NT2/D1 (cell line): ENCODE results near the gene EHBP1L1.
"Not testable (repeated sequence)": the region's sequence is repeated elsewhere in the genome, so short reads cannot be mapped to it uniquely, and the experiment has no call there.

ENCODE experiments used
- DNase-seq: peaks from one replicate; pipeline ENCODE4 v3.0.0-alpha.2; 2011; ENCODE audit warnings: low read depth, low spot score
- H3K27me3 ChIP-seq: 2 replicates; pipeline ENCODE4 v1.6.0; 2011; ENCODE audit warnings: mild to moderate bottlenecking; ENCODE audit not compliant: insufficient read length, insufficient read depth
- H3K36me3 ChIP-seq: 2 replicates; pipeline ENCODE4 v1.6.1; 2011; ENCODE audit warnings: mild to moderate bottlenecking, low read length, mixed read lengths; ENCODE audit not compliant: insufficient read depth, insufficient read length
- H3K4me1 ChIP-seq: 2 replicates; pipeline ENCODE4 v1.5.1; 2011; ENCODE audit not compliant: insufficient read depth, insufficient read length
- H3K4me3 ChIP-seq: 2 replicates; pipeline ENCODE4 v1.5.1; 2011; ENCODE audit warnings: low read depth; ENCODE audit not compliant: insufficient read length
- H3K9ac ChIP-seq: 2 replicates; pipeline ENCODE4 v1.6.0; 2011; ENCODE audit warnings: low read depth; ENCODE audit not compliant: insufficient read length
- H3K9me3 ChIP-seq: 2 replicates; pipeline ENCODE4 v1.5.1; 2011; ENCODE audit warnings: mild to moderate bottlenecking, low read length; ENCODE audit not compliant: insufficient read depth
- SUZ12 ChIP-seq: IDR thresholded peaks from 2 replicates; pipeline ENCODE4 v1.6.1; 2011; ENCODE audit not compliant: insufficient read length, insufficient read depth; ENCODE audit errors: extremely low read depth
- YY1 ChIP-seq: IDR thresholded peaks from 2 replicates; pipeline ENCODE4 v1.6.1; 2011; ENCODE audit not compliant: insufficient read length, insufficient read depth
- ZNF274 ChIP-seq: IDR thresholded peaks from 2 replicates; pipeline ENCODE4 v1.6.1; 2011; ENCODE audit warnings: mild to moderate bottlenecking, low read depth, low read length

The EHBP1L1 gene

GRCh38 chr11:65633390-65634108, 57.7 kb downstream of the EHBP1L1 start:
- Histone ChIP-seq H3K36me3 (peaks cover 86% of the 10 kb centered on the region), H3K27me3 (no peaks in the 10 kb centered on the region), H3K9ac (no peak overlapping the region), H3K4me3 (no peak overlapping the region), H3K4me1 (peaks cover 12% of the 10 kb centered on the region), H3K9me3 (no peaks in the 10 kb centered on the region)
- DNase-seq: no peak
- TF ChIP-seq ZNF274 (no peak), YY1 (no peak), SUZ12 (no peak)

- no peaks in the 10 kb centered on the region for H3K9me3 ChIP-seq
- no peak for DNase-seq
- H3K36me3 ChIP-seq: peaks cover 81% of the 10 kb centered on the region
- TF ChIP-seq SUZ12 (no peak), YY1 (no peak), ZNF274 (no peak)
- H3K4me1 ChIP-seq: peaks cover 16% of the 10 kb centered on the region
- no peak overlapping the region for H3K9ac ChIP-seq
- no peaks in the 10 kb centered on the region for H3K27me3 ChIP-seq
- no peak overlapping the region for H3K4me3 ChIP-seq
These were observed 58.2 kb downstream of the EHBP1L1 start for GRCh38 chr11:65634109-65634436.

GRCh38 chr11:65634440-65634839, 58.6 kb downstream of the EHBP1L1 start:
- H3K9ac ChIP-seq: no peak overlapping the region
- H3K4me3 ChIP-seq: no peak overlapping the region
- TF ChIP-seq SUZ12: no peak
- no peak for TF ChIP-seq YY1
- TF ChIP-seq ZNF274: no peak

GRCh38 chr11:65634905-65635731, 59.3 kb downstream of the EHBP1L1 start:
- Histone ChIP-seq H3K27me3 (no peaks in the 10 kb centered on the region), H3K36me3 (peaks cover 78% of the 10 kb centered on the region), H3K9me3 (no peaks in the 10 kb centered on the region), H3K9ac (peak overlapping the region; percentile 50), H3K4me3 (no peak overlapping the region), H3K4me1 (peaks cover 16% of the 10 kb centered on the region)
- TF ChIP-seq ZNF274 (no peak), SUZ12 (no peak), YY1 (no peak)
- no peak for DNase-seq

More at GRCh38 chr11:65634440-65634839, 58.6 kb downstream of the EHBP1L1 start:
- no peaks in the 10 kb centered on the region for H3K9me3 ChIP-seq
- peaks cover 16% of the 10 kb centered on the region for H3K4me1 ChIP-seq
- H3K27me3 ChIP-seq: no peaks in the 10 kb centered on the region
- no peak for DNase-seq
- peaks cover 78% of the 10 kb centered on the region for H3K36me3 ChIP-seq

GRCh38 chr11:65636108-65637031, 60.5 kb downstream of the EHBP1L1 start:
- H3K36me3 ChIP-seq: peaks cover 74% of the 10 kb centered on the region
- no peak for DNase-seq
- TF ChIP-seq SUZ12 (no peak), ZNF274 (no peak), YY1 (no peak)
- peak overlapping the region; percentile 71 for H3K9ac ChIP-seq
- no peaks in the 10 kb centered on the region for H3K9me3 ChIP-seq
- H3K27me3 ChIP-seq: no peaks in the 10 kb centered on the region
- H3K4me3 ChIP-seq: no peak overlapping the region
- H3K4me1 ChIP-seq: peaks cover 19% of the 10 kb centered on the region

- Histone ChIP-seq H3K4me1 (peaks cover 23% of the 10 kb centered on the region), H3K9ac (peak overlapping the region; percentile 71), H3K9me3 (no peaks in the 10 kb centered on the region), H3K4me3 (no peak overlapping the region), H3K27me3 (no peaks in the 10 kb centered on the region), H3K36me3 (peaks cover 71% of the 10 kb centered on the region)
- no peak for TF ChIP-seq YY1
- TF ChIP-seq SUZ12: no peak
- TF ChIP-seq ZNF274: no peak
- DNase-seq: no peak
These were observed 61.2 kb downstream of the EHBP1L1 start for GRCh38 chr11:65637032-65637557.

- Histone ChIP-seq H3K9ac (peak within 1 kb of the TSS; percentile 89), H3K4me3 (peak within 1 kb of the TSS; percentile 67), H3K9me3 (no peaks in the 10 kb centered on the region), H3K4me1 (peaks cover 27% of the 10 kb centered on the region), H3K36me3 (peaks cover 70% of the 10 kb centered on the region), H3K27me3 (no peaks in the 10 kb centered on the region)
- DNase-seq: peak; percentile 91
- TF ChIP-seq ZNF274: no peak
- TF ChIP-seq SUZ12: no peak
- no peak for TF ChIP-seq YY1
These were observed 62.1 kb downstream of the EHBP1L1 start, which contains the start of gene SIPA1 for GRCh38 chr11:65637794-65638419. Gene SIPA1, plus strand, starts transcription at chr11:65638101. Its CDS starts 2,821 bp downstream, at chr11:65640922.

- H3K4me3 ChIP-seq: not testable (repeated sequence)
These were observed 63.4 kb downstream of the EHBP1L1 start for GRCh38 chr11:65639228-65639597.

More at GRCh38 chr11:65639228-65639597, 63.4 kb downstream of the EHBP1L1 start:
- H3K9me3 ChIP-seq, H3K27me3 ChIP-seq, DNase-seq: not testable (repeated sequence)
- H3K36me3 ChIP-seq: peaks cover 57% of the 10 kb centered on the region
- H3K9ac ChIP-seq: peak overlapping the region; percentile 89
- H3K4me1 ChIP-seq: peaks cover 36% of the 10 kb centered on the region
